Liver (tissue), 9 donors: ENCODE measurements around the gene ASB7. TPM values are rescaled to one million over a fixed set of nuclear protein-coding genes. Genes with fewer than 3 reads are reported as not detected.

ENCODE experiments used
- DNase-seq: peaks from one replicate; pipeline ENCODE4 v3.0.0-alpha.2; 2017; ENCODE audit warnings: low spot score
- H3K27ac ChIP-seq, 2 donors: one replicate each; pipeline ENCODE4 v1.7.0; 2013; ENCODE audit warnings: inconsistent platforms in 2 of 2, low read length in 2 of 2, control low read depth in 1 of 2, low read depth in 1 of 2, mild to moderate bottlenecking in 1 of 2
- H3K27me3 ChIP-seq, 4 donors: one replicate each; pipeline versions ENCODE4 v1.6.1 to v1.7.0; 2013; ENCODE audit warnings: low read length in 3 of 4, inconsistent platforms in 1 of 4, mild to moderate bottlenecking in 1 of 4, moderate library complexity in 1 of 4; ENCODE audit not compliant: control insufficient read depth in 4 of 4, insufficient read depth in 4 of 4
- H3K36me3 ChIP-seq, 4 donors: one replicate each; pipeline versions ENCODE4 v1.6.1 to v1.7.0; 2013; ENCODE audit warnings: low read length in 3 of 4, mild to moderate bottlenecking in 3 of 4, low read depth in 1 of 4, moderate library complexity in 1 of 4; ENCODE audit not compliant: control insufficient read depth in 4 of 4, insufficient read depth in 3 of 4
- H3K4me1 ChIP-seq, 4 donors: one replicate each; pipeline versions ENCODE4 v1.6.1 to v1.7.0; 2013; ENCODE audit warnings: low read length in 3 of 4, mild to moderate bottlenecking in 3 of 4, moderate library complexity in 1 of 4; ENCODE audit not compliant: control insufficient read depth in 4 of 4, insufficient read depth in 4 of 4
- H3K4me3 ChIP-seq, 3 donors: one replicate each; pipeline versions ENCODE4 v1.6.1 to v1.7.0; 2013; ENCODE audit warnings: low read length in 3 of 3, control low read depth in 1 of 3, low read depth in 1 of 3, mild to moderate bottlenecking in 1 of 3
- H3K9ac ChIP-seq, 2 donors: one replicate each; pipeline ENCODE4 v1.7.0; 2013; ENCODE audit warnings: low read length in 2 of 2, mild to moderate bottlenecking in 2 of 2, moderate library complexity in 2 of 2, control low read depth in 1 of 2, low read depth in 1 of 2
- H3K9me3 ChIP-seq, 4 donors: one replicate each; pipeline versions ENCODE4 v1.6.1 to v1.7.0; 2013; ENCODE audit warnings: low read length in 3 of 4; ENCODE audit not compliant: control insufficient read depth in 4 of 4
- EGR1 ChIP-seq, 2 donors: IDR thresholded peaks; 2 replicates each; pipeline ENCODE4 v1.6.1; 2016 to 2018; ENCODE audit warnings: antibody characterized with exemption in 2 of 2, low read depth in 2 of 2
- FOXA1 ChIP-seq: IDR thresholded peaks from 2 replicates; pipeline ENCODE4 v1.6.1; 2016; ENCODE audit warnings: antibody characterized with exemption
- FOXA2 ChIP-seq: IDR thresholded peaks from 2 replicates; pipeline ENCODE4 v1.6.1; 2016; ENCODE audit warnings: antibody characterized with exemption
- GABPA ChIP-seq, 2 donors: IDR thresholded peaks in 1 of 2; conservative IDR thresholded peaks in 1 of 2; 2 replicates each; pipeline ENCODE4 v1.6.1; 2016; ENCODE audit warnings: antibody characterized with exemption in 2 of 2, mild to moderate bottlenecking in 1 of 2, moderate library complexity in 1 of 2
- HNF4A ChIP-seq, 2 donors: conservative IDR thresholded peaks; 2 replicates each; pipeline ENCODE4 v1.6.1; 2016; ENCODE audit warnings: antibody characterized with exemption in 2 of 2, mild to moderate bottlenecking in 2 of 2
- JUND ChIP-seq, 2 donors: IDR thresholded peaks; 2 replicates each; pipeline ENCODE4 v1.6.1; 2016; ENCODE audit warnings: antibody characterized with exemption in 2 of 2
- NR2F2 ChIP-seq: IDR thresholded peaks from 2 replicates; pipeline ENCODE4 v1.6.1; 2016; ENCODE audit warnings: antibody characterized with exemption
- RAD21 ChIP-seq, 2 donors: IDR thresholded peaks; 2 replicates each; pipeline ENCODE4 v1.6.1; 2016; ENCODE audit warnings: antibody characterized with exemption in 2 of 2, mild to moderate bottlenecking in 2 of 2
- RXRA ChIP-seq, 2 donors: IDR thresholded peaks; 2 replicates each; pipeline ENCODE4 v1.6.1; 2017 to 2018; ENCODE audit warnings: antibody characterized with exemption in 2 of 2, mild to moderate bottlenecking in 1 of 2
- SP1 ChIP-seq: IDR thresholded peaks from 2 replicates; pipeline ENCODE4 v1.6.1; 2018; ENCODE audit warnings: antibody characterized with exemption, mild to moderate bottlenecking
- TAF1 ChIP-seq: conservative IDR thresholded peaks from 2 replicates; pipeline ENCODE4 v1.6.1; 2016; ENCODE audit warnings: antibody characterized with exemption, mild to moderate bottlenecking
- WGBS: extraction: QIAGEN DNeasy Blood & Tissue Kit; methylation state at CpG from one replicate; pipeline ENCODE4 v1.1.7; 2013; 5-methylcytosine and 5-hydroxymethylcytosine counted together
- polyA plus RNA-seq, 2 donors: library from polyadenylated mRNA; stranded (reverse) in 1 of 2; unstranded in 1 of 2; fragments of 200-250 nt in 1 of 2; fragments of >200 nt in 1 of 2; fragmentation: Nextera tagmentation in 1 of 2; extraction: Ambion mirVana in 1 of 2; gene quantifications; one replicate each; pipeline versions ENCODE4 v1.2.1 to v1.2.3, GENCODE V29; 2013 to 2015
- total RNA-seq, 2 donors: library from RNA; depleted of rRNA; stranded (reverse); fragments of >200 nt; gene quantifications; one replicate each; pipeline ENCODE4 v1.2.3, GENCODE V29; 2014
- TF ChIP-seq, protein P1 (sequence below): IDR thresholded peaks from 2 replicates; pipeline ENCODE4 v1.6.1; 2016; ENCODE audit warnings: antibody characterized with exemption
- TF ChIP-seq, protein P2 (sequence below): fragments of 150-350 bp; IDR thresholded peaks from 2 replicates; pipeline ENCODE4 v1.5.1; 2017; ENCODE audit warnings: improper control_type of control experiment, low read depth, low read length; ENCODE audit not compliant: missing input control
- TF ChIP-seq, protein P3 (sequence below): IDR thresholded peaks from 2 replicates; pipeline ENCODE4 v1.6.1; 2016; ENCODE audit warnings: antibody characterized with exemption
- TF ChIP-seq, protein P4 (sequence below): IDR thresholded peaks from 2 replicates; pipeline ENCODE4 v1.6.1; 2016; ENCODE audit warnings: antibody characterized with exemption
- donor health status: healthy.
- donor health status: healthy.
- donor health status: healthy.
- donor health status: healthy.
- donor health status: healthy.

ASB7 gene
- total and polyA plus RNA-seq, 4 donors = 3.7 to 12.6 (median 6.5) TPM

DNA sequence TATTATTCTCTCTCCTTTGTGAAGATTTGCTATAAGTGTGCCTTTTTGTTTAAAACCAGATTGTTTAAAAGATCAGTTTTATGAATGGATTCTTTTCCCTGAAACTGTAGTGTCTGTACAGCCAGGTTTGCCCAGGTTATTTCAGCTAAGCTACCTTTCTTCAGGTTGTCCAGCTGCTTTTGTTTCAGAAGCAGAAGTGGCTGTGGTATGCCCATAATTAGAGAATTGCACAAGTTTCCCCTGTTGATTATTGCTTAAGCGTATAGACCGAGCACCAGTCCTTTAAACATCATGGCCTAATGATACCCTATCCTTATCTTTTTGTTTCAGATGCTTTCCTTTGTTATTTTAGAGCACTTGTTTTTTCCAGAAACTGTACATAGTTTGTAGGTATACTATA lies 10.2 kb downstream of the ASB7 start:
- no peak overlapping the region for H3K9ac ChIP-seq
- no peak overlapping the region for H3K27ac ChIP-seq
- no peaks in the 10 kb centered on the region for H3K27me3 ChIP-seq
- peaks cover 7 to 50% (median 34%) of the 10 kb centered on the region in 4 donors for H3K36me3 ChIP-seq
- DNase-seq = no peak
- no peak overlapping the region for H3K4me3 ChIP-seq
- TF ChIP-seq RAD21 (IDR thresholded peaks at IDR 0.05) (no peak), HNF4A (conservative IDR thresholded peaks at IDR 0.05) (no peak), GABPA (IDR thresholded peaks at IDR 0.05 in 1 of 2, conservative IDR thresholded peaks at IDR 0.05 in 1 of 2) (no peak), SP1 (no peak), TAF1 (no peak), JUND (IDR thresholded peaks at IDR 0.05) (no peak), FOXA1 (no peak), RXRA (IDR thresholded peaks at IDR 0.05) (no peak), FOXA2 (no peak)
- TF ChIP-seq, protein P1, sequence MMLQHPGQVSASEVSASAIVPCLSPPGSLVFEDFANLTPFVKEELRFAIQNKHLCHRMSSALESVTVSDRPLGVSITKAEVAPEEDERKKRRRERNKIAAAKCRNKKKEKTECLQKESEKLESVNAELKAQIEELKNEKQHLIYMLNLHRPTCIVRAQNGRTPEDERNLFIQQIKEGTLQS = no peak
- TF ChIP-seq, protein P2, sequence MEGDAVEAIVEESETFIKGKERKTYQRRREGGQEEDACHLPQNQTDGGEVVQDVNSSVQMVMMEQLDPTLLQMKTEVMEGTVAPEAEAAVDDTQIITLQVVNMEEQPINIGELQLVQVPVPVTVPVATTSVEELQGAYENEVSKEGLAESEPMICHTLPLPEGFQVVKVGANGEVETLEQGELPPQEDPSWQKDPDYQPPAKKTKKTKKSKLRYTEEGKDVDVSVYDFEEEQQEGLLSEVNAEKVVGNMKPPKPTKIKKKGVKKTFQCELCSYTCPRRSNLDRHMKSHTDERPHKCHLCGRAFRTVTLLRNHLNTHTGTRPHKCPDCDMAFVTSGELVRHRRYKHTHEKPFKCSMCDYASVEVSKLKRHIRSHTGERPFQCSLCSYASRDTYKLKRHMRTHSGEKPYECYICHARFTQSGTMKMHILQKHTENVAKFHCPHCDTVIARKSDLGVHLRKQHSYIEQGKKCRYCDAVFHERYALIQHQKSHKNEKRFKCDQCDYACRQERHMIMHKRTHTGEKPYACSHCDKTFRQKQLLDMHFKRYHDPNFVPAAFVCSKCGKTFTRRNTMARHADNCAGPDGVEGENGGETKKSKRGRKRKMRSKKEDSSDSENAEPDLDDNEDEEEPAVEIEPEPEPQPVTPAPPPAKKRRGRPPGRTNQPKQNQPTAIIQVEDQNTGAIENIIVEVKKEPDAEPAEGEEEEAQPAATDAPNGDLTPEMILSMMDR = no peak
- TF ChIP-seq, protein P3, sequence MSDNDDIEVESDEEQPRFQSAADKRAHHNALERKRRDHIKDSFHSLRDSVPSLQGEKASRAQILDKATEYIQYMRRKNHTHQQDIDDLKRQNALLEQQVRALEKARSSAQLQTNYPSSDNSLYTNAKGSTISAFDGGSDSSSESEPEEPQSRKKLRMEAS = no peak
- TF ChIP-seq, protein P4, sequence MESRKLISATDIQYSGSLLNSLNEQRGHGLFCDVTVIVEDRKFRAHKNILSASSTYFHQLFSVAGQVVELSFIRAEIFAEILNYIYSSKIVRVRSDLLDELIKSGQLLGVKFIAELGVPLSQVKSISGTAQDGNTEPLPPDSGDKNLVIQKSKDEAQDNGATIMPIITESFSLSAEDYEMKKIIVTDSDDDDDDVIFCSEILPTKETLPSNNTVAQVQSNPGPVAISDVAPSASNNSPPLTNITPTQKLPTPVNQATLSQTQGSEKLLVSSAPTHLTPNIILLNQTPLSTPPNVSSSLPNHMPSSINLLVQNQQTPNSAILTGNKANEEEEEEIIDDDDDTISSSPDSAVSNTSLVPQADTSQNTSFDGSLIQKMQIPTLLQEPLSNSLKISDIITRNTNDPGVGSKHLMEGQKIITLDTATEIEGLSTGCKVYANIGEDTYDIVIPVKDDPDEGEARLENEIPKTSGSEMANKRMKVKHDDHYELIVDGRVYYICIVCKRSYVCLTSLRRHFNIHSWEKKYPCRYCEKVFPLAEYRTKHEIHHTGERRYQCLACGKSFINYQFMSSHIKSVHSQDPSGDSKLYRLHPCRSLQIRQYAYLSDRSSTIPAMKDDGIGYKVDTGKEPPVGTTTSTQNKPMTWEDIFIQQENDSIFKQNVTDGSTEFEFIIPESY = no peak
- peaks cover 0 to 2% (median 0%) of the 10 kb centered on the region in 4 donors for H3K4me1 ChIP-seq
- H3K9me3 ChIP-seq = no peaks in the 10 kb centered on the region
- 88% methylated on average over 2 of the region's 2 CpGs for WGBS

DNA sequence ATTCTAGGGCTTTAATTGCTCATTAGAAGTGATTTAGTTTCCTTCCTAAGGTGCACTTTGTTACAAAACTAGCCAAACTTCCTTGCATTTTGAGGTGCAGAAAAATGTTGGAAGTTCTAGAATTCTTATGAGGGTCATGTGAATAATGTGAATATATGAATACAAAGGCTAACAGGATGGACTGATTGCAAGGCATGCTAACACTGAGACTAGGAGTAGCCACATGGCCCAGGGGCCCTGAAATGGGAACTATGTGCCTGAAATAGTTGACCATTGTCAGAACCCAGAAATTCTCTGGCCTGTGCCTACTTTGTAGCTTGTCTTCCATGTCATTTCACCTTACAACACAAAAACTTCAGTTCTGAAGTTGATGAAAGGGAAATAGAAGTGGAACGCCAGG lies 10.8 kb downstream of the ASB7 start:
- Histone ChIP-seq H3K4me1 (peaks cover 0 to 2% (median 0%) of the 10 kb centered on the region in 4 donors), H3K4me3 (no peak overlapping the region), H3K27me3 (no peaks in the 10 kb centered on the region), H3K9ac (no peak overlapping the region), H3K36me3 (peaks cover 8 to 46% (median 32%) of the 10 kb centered on the region in 4 donors), H3K9me3 (no peaks in the 10 kb centered on the region), H3K27ac (no peak overlapping the region)
- 94% methylated on average over 1 of the region's 1 CpG for WGBS
- TF ChIP-seq, protein P4 = no peak
- TF ChIP-seq GABPA (IDR thresholded peaks at IDR 0.05 in 1 of 2, conservative IDR thresholded peaks at IDR 0.05 in 1 of 2) = no peak
- no peak for TF ChIP-seq EGR1 (IDR thresholded peaks at IDR 0.05; ENCODE audit: low read depth in 2 of 2)
- no peak for TF ChIP-seq RXRA (IDR thresholded peaks at IDR 0.05)
- no peak for TF ChIP-seq NR2F2
- TF ChIP-seq TAF1 = no peak
- TF ChIP-seq RAD21 (IDR thresholded peaks at IDR 0.05) = no peak
- no peak for TF ChIP-seq SP1
- no peak for TF ChIP-seq JUND (IDR thresholded peaks at IDR 0.05)
- no peak for DNase-seq
